Measurements from ENCODE around the gene TIAM2. TPM values are rescaled to one million over a fixed set of nuclear protein-coding genes. Genes with fewer than 3 reads are reported as not detected.

The TIAM2 gene
- total RNA-seq, 1 experiment from 2014 or later = 8.3 TPM

DNA sequence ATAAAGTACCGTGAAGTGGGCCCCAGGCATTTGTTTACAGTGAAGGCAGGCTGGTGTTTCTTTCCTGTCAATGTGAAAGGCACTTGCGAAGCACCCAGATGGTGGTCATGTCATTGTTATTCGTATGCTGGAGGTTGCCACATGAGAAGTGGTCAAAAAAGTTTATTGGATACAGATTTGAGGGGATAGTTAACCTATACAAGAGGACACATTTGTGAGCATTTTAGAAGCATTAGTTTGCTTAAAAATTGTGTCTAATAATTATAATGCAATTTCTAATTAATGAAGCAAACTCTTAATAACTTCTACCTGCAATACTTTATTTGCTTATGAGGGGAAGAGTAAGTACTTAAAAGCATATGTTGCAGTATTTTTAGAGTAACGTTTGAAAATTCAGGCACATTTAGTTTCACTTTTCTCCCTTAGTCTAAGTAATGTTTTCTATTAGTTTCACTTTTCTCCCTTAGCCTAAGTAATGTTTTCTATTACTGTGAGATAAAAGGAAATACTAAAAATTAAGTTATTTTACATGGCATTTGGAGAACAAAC lies 148.0 kb downstream of the TIAM2 start:
- no peak for DNase-seq (ENCODE audit: low spot score)
- in situ Hi-C loops (cut with HindIII; ENCODE audit: low sequenced_read_pairs) = no loop called here

- in situ Hi-C loops (cut with HindIII; ENCODE audit: low sequenced_read_pairs) = no loop called here
Observed at GRCh38 chr6:155143578-155144106, 148.5 kb downstream of the TIAM2 start.

GRCh38 chr6:155146205-155146604 lies 151.1 kb downstream of the TIAM2 start:
- in situ Hi-C loops (cut with HindIII; ENCODE audit: low sequenced_read_pairs) = no loop called here
- DNase-seq (ENCODE audit: low spot score) = no peak

More at GRCh38 chr6:155143578-155144106, 148.5 kb downstream of the TIAM2 start:
- DNase-seq (ENCODE audit: low spot score) = no peak

DNA sequence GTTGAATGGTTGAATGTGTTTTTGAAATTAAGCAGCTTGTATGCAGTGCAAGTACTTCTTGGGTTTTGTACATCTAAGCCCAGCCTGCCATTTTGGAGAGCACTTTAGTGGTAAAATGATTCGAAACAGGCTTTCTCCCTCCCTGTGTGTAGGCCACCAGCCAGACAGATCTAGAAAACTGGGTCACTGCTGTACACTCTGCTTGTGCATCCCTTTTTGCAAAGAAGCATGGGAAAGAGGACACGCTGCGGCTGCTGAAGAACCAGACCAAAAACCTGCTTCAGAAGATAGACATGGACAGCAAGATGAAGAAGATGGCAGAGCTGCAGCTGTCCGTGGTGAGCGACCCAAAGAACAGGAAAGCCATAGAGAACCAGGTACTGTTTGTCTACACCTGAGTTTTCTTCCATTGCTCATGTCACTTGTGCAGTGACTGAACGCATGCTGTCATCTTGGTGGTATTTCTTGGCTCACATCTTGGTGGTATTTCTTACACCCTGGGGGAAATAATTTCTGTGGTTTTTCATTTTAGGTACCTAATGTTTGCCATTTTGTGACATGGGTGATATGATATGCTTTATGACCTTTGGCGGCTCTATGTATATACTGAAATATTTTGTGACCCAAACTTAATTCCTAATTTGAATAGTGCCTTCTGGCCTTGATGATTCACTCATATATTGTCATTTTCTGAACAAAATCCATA lies 153.0 kb downstream of the TIAM2 start:
- DNase-seq (ENCODE audit: low spot score) = peak; percentile 96
- in situ Hi-C loops (cut with HindIII; ENCODE audit: low sequenced_read_pairs) = no loop called here

GRCh38 chr6:155150967-155151671 lies 156.0 kb downstream of the TIAM2 start:
- in situ Hi-C loops (cut with HindIII; ENCODE audit: low sequenced_read_pairs) = no loop called here
- no peak for DNase-seq (ENCODE audit: low spot score)

DNA sequence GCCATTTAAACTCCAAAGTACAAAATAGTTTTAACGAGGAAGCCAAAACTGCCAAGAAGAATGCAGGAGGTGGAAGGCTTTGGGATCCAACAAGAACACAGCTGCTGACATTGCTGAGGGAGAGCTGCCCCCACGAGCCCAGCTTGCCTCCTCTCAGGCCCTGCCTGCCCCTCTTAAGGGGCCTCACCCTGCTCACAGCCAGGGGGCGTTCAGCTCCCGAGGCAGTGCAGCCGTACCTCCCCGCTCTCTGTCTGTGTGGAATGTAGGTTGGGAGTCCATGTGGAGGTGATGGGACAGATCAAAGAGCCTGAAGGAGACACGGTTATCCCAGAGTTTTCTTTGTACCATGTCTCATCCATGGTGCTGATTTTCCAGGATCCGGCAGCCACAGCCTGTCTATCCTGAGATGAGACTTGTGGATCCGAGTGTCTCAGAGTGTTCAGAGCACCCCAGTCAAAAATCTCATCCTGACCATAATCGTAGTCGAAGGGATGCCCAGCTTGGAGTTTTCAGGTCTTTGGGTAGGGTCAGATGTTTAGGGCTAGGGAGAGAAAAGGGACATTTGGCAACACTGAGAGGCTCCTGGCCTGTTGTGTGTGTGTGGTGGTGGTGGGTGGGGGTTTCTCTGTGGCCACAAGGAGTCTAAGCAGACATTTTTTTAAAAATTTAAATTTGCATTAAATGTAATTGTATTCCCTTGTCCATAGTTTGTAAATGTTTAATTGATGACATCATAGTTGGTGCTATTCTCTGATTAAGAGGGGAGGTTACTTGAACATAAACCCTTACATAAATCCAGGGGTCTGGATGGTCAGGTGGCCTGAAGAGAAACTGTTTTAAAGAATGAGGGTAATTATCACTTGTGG lies 157.3 kb downstream of the TIAM2 start:
- no peak for DNase-seq (ENCODE audit: low spot score)
- in situ Hi-C loops (cut with HindIII; ENCODE audit: low sequenced_read_pairs) = no loop called here

GRCh38 chr6:155154158-155154830 lies 159.2 kb downstream of the TIAM2 start:
- peak; percentile 38 for DNase-seq (ENCODE audit: low spot score)
- in situ Hi-C loops (cut with HindIII; ENCODE audit: low sequenced_read_pairs) = no loop called here

DNA sequence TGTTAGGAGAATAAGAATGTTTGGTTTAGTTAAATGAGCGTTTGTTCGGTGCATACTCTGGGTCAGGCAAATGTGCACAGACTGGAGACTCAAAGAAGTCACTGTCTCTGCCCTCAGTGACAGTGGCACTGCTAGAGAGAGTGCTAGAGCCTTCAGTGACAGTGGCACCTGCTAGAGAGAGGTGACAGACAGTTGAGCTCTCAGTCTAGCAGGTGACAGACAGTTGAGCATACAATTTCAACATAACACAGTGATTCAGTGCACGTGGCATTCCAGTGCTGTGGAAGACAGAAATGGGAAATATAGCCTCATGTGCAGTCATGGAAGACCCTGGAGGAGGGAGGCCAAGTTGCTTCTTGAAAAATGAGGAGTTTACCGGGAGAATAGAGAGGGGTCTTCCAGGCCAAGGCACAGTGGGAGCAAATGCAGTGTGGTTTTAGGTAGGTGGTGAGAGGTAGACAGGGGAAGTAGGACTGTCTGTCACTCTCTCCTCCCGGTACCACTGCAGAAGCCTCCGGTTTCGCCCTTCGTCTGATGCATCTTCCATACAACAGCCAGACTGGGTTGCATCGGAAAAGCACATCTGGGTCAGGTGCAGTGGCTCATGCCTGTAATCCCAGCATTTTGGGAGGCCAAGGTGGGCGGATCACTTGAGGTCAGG lies 160.8 kb downstream of the TIAM2 start:
- DNase-seq (ENCODE audit: low spot score) = no peak
- in situ Hi-C loops (cut with HindIII; ENCODE audit: low sequenced_read_pairs) = no loop called here

DNA sequence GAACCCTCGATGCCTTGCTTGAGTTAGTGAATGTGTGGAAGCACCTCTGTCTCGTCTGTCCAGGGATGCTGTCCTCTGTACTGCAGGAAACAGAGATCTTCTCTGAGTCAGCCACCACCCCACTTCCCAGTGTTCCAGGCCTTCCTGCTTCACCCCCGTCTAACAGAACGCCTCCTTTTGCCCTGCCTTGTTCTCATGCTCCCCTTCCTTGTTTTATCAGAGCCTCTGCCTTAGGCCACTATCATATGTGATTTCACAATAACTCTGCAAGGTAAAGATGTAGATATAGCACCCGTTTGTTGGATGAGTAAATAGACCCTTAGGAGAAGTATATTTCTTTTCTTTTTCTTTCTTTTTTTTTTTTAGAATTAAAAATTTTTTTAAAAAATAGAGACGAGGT lies 162.0 kb downstream of the TIAM2 start:
- in situ Hi-C loops (cut with HindIII; ENCODE audit: low sequenced_read_pairs) = no loop called here
- no peak for DNase-seq (ENCODE audit: low spot score)

- no peak for DNase-seq (ENCODE audit: low spot score)
- in situ Hi-C loops (cut with HindIII; ENCODE audit: low sequenced_read_pairs) = no loop called here
Observed at GRCh38 chr6:155158030-155158843, 163.1 kb downstream of the TIAM2 start.

DNA sequence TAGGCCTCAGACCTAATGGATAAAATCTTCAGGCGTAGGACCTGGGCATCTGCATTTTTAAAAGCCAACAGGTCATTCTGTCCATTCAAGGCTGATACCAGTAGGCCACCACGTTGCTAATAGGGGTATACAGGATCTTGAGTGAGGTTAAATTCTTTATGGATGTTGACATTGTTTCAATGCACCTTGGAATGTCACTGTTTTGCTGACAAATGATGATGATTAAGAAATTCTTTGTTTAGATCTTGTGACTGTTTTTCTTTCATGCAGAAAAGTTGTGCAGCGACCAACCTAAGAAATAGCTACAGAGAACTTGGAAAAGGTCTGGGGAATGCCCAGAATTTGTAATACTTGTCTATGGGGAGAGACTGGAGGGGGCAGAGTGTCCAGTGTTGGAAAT lies 167.6 kb downstream of the TIAM2 start:
- no peak for DNase-seq (ENCODE audit: low spot score)
- in situ Hi-C loops (cut with HindIII; ENCODE audit: low sequenced_read_pairs) = no loop called here

- in situ Hi-C loops (cut with HindIII; ENCODE audit: low sequenced_read_pairs) = no loop called here
Observed at GRCh38 chr6:155163601-155164000, 168.5 kb downstream of the TIAM2 start.

DNA sequence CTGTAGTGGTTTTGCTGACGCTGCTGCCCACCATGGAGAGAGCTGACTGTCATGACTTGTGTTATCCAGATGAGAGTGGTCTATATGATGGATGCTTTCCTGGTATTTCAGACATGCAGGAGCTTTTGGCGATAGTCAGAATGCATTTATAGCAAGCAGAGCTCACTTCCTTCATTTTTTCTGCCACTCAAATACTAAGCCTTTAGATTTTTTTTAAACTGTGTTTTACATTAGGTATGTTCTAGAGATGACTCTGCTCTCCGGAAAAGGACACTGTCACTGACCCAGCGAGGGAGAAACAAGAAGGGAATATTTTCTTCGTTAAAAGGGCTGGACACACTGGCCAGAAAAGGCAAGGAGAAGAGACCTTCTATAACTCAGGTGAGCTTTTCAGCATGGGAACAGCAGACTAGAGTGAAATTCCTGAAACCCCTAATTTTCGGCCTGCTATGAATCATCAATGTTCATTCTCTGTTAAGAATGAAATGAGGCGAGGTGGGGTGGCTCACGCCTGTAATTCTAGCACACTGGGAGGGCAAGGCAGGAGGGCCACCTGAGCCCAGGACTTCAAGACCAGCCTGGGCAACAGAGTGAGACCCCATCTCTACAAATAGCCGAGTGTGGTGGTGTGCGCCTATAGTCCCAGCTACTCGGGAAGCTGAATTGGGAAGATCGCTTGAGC lies 170.1 kb downstream of the TIAM2 start:
- in situ Hi-C loops (cut with HindIII; ENCODE audit: low sequenced_read_pairs) = no loop called here
- DNase-seq (ENCODE audit: low spot score) = no peak

More at GRCh38 chr6:155163601-155164000, 168.5 kb downstream of the TIAM2 start:
- no peak for DNase-seq (ENCODE audit: low spot score)

DNA sequence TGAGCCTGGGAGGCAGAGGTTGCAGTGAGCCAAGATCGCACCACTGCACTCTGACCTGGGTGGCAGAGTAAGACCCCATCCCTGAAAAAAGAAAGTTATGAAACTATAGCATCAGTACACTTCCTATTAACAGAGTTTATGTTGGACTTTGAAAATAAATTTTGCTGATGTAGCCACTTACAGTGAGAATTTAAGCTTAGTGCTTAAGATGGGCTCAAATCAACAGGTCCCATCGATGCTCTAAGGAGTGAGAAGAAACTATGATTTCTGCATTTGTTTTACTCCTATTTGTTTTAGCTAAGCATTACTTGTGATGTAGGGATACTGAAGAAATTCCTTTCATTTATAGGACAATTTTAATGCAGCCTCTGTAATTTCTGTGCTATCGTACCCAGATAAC lies 175.4 kb downstream of the TIAM2 start:
- DNase-seq (ENCODE audit: low spot score) = no peak
- in situ Hi-C loops (cut with HindIII; ENCODE audit: low sequenced_read_pairs) = no loop called here

- DNase-seq (ENCODE audit: low spot score) = peak; percentile 46
- in situ Hi-C loops (cut with HindIII; ENCODE audit: low sequenced_read_pairs) = no loop called here
Observed at GRCh38 chr6:155171109-155171746, 176.1 kb downstream of the TIAM2 start.

GRCh38 chr6:155171747-155172449 lies 176.8 kb downstream of the TIAM2 start:
- in situ Hi-C loops (cut with HindIII; ENCODE audit: low sequenced_read_pairs) = no loop called here
- DNase-seq (ENCODE audit: low spot score) = peak; percentile 78
